GM12878 (cell line): ENCODE results near the gene DUOX1. TPM values are rescaled to one million over a fixed set of nuclear protein-coding genes. Genes with fewer than 3 reads are reported as not detected.

Source experiments
- ATAC-seq: fragments of 200-7000 bp; cut with Tn5 transposase; 3 replicates; pipeline ENCODE4 v1.9.1; 2020; ENCODE audit warnings: mild to moderate bottlenecking, moderate library complexity
- BruUV-seq: library from RNA; stranded (reverse); fragments of 400-500 nt; replicated peaks from 2 replicates; lab custom pipeline; 2021; lab: Mats Ljungman, UMichigan
- CTCF ChIA-PET: fragments of 300-600 bp; sonication (Branson Sonifier 250); formaldehyde crosslinking; extraction: SDS; loops from one replicate; lab custom pipeline; 2021; ENCODE audit warnings: inconsistent platforms; lab: Yijun Ruan, JAX
- POLR2A ChIA-PET: fragments of 350-600 bp; formaldehyde crosslinking; extraction: SDS; loops from one replicate; lab custom pipeline; 2021; ENCODE audit warnings: inconsistent platforms; lab: Charles Lee
- RAD21 ChIA-PET: fragments of 300-600 bp; sonication (Branson Sonifier 250); formaldehyde crosslinking; loops from one replicate; lab custom pipeline; 2023; ENCODE audit warnings: antibody characterized with exemption; ENCODE audit not compliant: unreplicated experiment; lab: Charles Lee
- SMC1A ChIA-PET: fragments of 300-600 bp; sonication (Branson Sonifier 250); formaldehyde crosslinking; loops from one replicate; lab custom pipeline; 2023; ENCODE audit not compliant: unreplicated experiment, uncharacterized antibody; lab: Charles Lee
- DNase-seq: peaks from one replicate; pipeline ENCODE4 v3.0.0-alpha.2; 2011; ENCODE audit warnings: low read depth, low spot score
- FAIRE-seq: peaks from 3 replicates; lab custom pipeline; 2011; peaks lifted over from hg19 to GRCh38; lab: Jason Lieb, UNC
- H2AFZ ChIP-seq: 2 replicates; pipeline ENCODE4 v1.6.0; 2011; ENCODE audit warnings: low read depth, low read length, control low read depth; ENCODE audit not compliant: control insufficient read depth
- H3K27ac ChIP-seq: 2 replicates; pipeline ENCODE4 v1.5.1; 2011; ENCODE audit warnings: control low read depth; ENCODE audit not compliant: control insufficient read depth, insufficient read depth
- H3K27me3 ChIP-seq, 2 experiments: replicated peaks in 1 of 2; 2 replicates each; pipeline versions ENCODE4 v1.6.0 to v1.6.1; 2011; ENCODE audit warnings: low read length in 1 of 2; ENCODE audit not compliant: control insufficient read depth in 2 of 2, insufficient read depth in 2 of 2
- H3K36me3 ChIP-seq, 2 experiments: 2 replicates each; pipeline ENCODE4 v1.5.1; 2011; ENCODE audit warnings: low read length in 1 of 2; ENCODE audit not compliant: control insufficient read depth in 2 of 2, insufficient read depth in 2 of 2
- H3K4me1 ChIP-seq: 2 replicates; pipeline ENCODE4 v1.6.1; 2011; ENCODE audit warnings: mild to moderate bottlenecking, low read length, moderate library complexity, mixed read lengths; ENCODE audit not compliant: control insufficient read depth, insufficient read depth
- H3K4me2 ChIP-seq: 2 replicates; pipeline ENCODE4 v1.6.0; 2011; ENCODE audit warnings: control low read depth; ENCODE audit not compliant: control insufficient read depth, insufficient read depth
- H3K4me3 ChIP-seq: fragments of 200-600 bp; sonication (generic); 2 replicates; pipeline ENCODE4 v1.5.1; 2016
- H3K79me2 ChIP-seq: 2 replicates; pipeline ENCODE4 v1.6.0; 2011; ENCODE audit warnings: low read length; ENCODE audit not compliant: control insufficient read depth, insufficient read depth
- H3K9ac ChIP-seq: 2 replicates; pipeline ENCODE4 v1.8.0; 2011; ENCODE audit warnings: low read length, control low read depth, mixed read lengths; ENCODE audit not compliant: control insufficient read depth, insufficient read depth
- H3K9me3 ChIP-seq: replicated peaks from 3 replicates; pipeline ENCODE4 v1.5.1; 2011; ENCODE audit warnings: mild to moderate bottlenecking, low read length; ENCODE audit not compliant: control insufficient read depth, insufficient read depth
- H4K20me1 ChIP-seq: 2 replicates; pipeline ENCODE4 v1.6.0; 2011; ENCODE audit not compliant: control insufficient read depth, insufficient read depth
- CBX3 ChIP-seq: fragments of 200-600 bp; sonication (generic); IDR thresholded peaks from 2 replicates; pipeline ENCODE4 v1.6.1; 2016; ENCODE audit warnings: low read depth, borderline replicate concordance
- FOXM1 ChIP-seq: IDR thresholded peaks from 2 replicates; pipeline ENCODE4 v1.6.1; 2012; ENCODE audit warnings: low read depth, mild to moderate bottlenecking, inconsistent platforms, low read length, moderate library complexity
- GATAD2B ChIP-seq: fragments of 450-650 bp; conservative IDR thresholded peaks from 2 replicates; pipeline ENCODE4 v1.6.1; 2017; ENCODE audit warnings: low read depth, mild to moderate bottlenecking, moderate library complexity
- RAD21 ChIP-seq: IDR thresholded peaks from 2 replicates; pipeline ENCODE4 v1.6.1; 2011; ENCODE audit warnings: mild to moderate bottlenecking, low read depth, low read length, moderate library complexity; ENCODE audit not compliant: insufficient read depth
- SMC3 ChIP-seq: IDR thresholded peaks from 2 replicates; pipeline ENCODE4 v1.6.1; 2011; ENCODE audit warnings: low read length, improper control_type of control experiment, borderline replicate concordance
- WGBS: methylation state at CpG from one replicate; pipeline ENCODE4 v1.1.6; 2016; ENCODE audit warnings: low lambda C conversion rate; ENCODE audit not compliant: insufficient replicate concordance, insufficient coverage; ENCODE audit errors: missing lambda C conversion rate; 5-methylcytosine and 5-hydroxymethylcytosine counted together
- in situ Hi-C: fragments of 300-500 bp; cut with MboI; formaldehyde crosslinking; loops from 9 replicates; pipeline ENCODE4 v1.14.3; 2018; ENCODE audit warnings: mixed read lengths
- intact Hi-C: fragments of 100-400 bp; cut with micrococcal nuclease; formaldehyde crosslinking; loops from one replicate; pipeline ENCODE4 v1.14.2; 2022; ENCODE audit not compliant: unreplicated experiment
- polyA plus RNA-seq, 11 experiments: library from polyadenylated mRNA; depleted of rRNA in 4 of 11; unstranded in 6 of 11; stranded (reverse) in 5 of 11; fragments of >200 nt; fragmentation: Nextera tagmentation in 4 of 11; fragmentation: Illumina TruSeq in 1 of 11; extraction: Ambion mirVana in 4 of 11; extraction: Trizol in 1 of 11; gene quantifications; 1 replicate in 1 of 11; 2 replicates in 10 of 11; pipeline versions ENCODE4 v1.2.1 to v1.2.3, GENCODE V29; 2011 to 2016; ENCODE audit warnings: inconsistent platforms in 2 of 11, missing spikeins in 2 of 11, low read depth in 1 of 11
- total RNA-seq, 4 experiments: library from RNA; depleted of rRNA in 3 of 4; stranded (reverse); fragments of >200 nt in 3 of 4; fragmentation: Illumina TruSeq in 1 of 4; extraction: Trizol in 1 of 4; gene quantifications; 2 replicates each; pipeline versions ENCODE4 v1.2.1 to v1.2.3, GENCODE V29; 2013 to 2021
- TF ChIP-seq, protein P1 (sequence below): fragments of 450-650 bp; formaldehyde crosslinking; IDR thresholded peaks from 2 replicates; pipeline ENCODE4 v1.5.0; 2022; ENCODE audit warnings: mild to moderate bottlenecking, missing genetic modification characterization
- TF ChIP-seq, protein P2 (sequence below): fragments of 450-650 bp; IDR thresholded peaks from 2 replicates; pipeline ENCODE4 v1.6.1; 2017; ENCODE audit warnings: mild to moderate bottlenecking
- TF ChIP-seq, protein P3 (sequence below): fragments of 450-650 bp; IDR thresholded peaks from 2 replicates; pipeline ENCODE4 v1.6.1; 2017; ENCODE audit warnings: mild to moderate bottlenecking, low read depth, inconsistent platforms; ENCODE audit not compliant: poor library complexity, severe bottlenecking
- TF ChIP-seq, protein P4 (sequence below), 3 experiments: IDR thresholded peaks in 2 of 3; conservative IDR thresholded peaks in 1 of 3; 2 replicates each; pipeline ENCODE4 v1.5.1; 2011; ENCODE audit warnings: low read depth in 3 of 3, low read length in 3 of 3, mild to moderate bottlenecking in 3 of 3, control low read depth in 2 of 3, moderate library complexity in 2 of 3, inconsistent platforms in 1 of 3, mixed read lengths in 1 of 3; ENCODE audit not compliant: control insufficient read depth in 2 of 3, insufficient read depth in 1 of 3; ENCODE audit errors: extremely low read depth in 1 of 3

Gene DUOX1
- total and polyA plus RNA-seq, 10 of the 15 experiments (the other 5 are each of a cell fraction or from before 2014, with no cell fraction given): 0.02 to 2.1 (median 0.26) TPM; not detected in 3

DNA sequence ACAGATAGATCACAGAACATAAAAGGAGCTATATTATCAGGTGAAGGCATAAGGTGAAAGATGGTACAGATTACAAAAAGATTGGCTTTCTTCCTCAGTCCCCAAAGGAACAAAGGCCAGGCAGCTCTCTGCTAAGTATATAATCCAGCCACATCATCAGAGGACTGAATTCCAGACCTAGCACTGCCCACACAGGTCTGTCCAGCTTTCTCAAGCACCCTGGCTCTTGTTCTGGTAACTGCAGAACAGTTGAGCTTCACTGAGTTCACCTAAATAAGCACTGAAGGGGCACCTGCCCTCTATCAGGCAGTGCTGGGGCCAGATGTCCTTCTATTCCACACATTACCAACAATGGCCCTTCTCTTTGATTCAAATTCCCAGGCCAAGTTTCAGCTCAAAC is 6.4 kb upstream of the DUOX1 start (continued):
- TF ChIP-seq, protein P1, sequence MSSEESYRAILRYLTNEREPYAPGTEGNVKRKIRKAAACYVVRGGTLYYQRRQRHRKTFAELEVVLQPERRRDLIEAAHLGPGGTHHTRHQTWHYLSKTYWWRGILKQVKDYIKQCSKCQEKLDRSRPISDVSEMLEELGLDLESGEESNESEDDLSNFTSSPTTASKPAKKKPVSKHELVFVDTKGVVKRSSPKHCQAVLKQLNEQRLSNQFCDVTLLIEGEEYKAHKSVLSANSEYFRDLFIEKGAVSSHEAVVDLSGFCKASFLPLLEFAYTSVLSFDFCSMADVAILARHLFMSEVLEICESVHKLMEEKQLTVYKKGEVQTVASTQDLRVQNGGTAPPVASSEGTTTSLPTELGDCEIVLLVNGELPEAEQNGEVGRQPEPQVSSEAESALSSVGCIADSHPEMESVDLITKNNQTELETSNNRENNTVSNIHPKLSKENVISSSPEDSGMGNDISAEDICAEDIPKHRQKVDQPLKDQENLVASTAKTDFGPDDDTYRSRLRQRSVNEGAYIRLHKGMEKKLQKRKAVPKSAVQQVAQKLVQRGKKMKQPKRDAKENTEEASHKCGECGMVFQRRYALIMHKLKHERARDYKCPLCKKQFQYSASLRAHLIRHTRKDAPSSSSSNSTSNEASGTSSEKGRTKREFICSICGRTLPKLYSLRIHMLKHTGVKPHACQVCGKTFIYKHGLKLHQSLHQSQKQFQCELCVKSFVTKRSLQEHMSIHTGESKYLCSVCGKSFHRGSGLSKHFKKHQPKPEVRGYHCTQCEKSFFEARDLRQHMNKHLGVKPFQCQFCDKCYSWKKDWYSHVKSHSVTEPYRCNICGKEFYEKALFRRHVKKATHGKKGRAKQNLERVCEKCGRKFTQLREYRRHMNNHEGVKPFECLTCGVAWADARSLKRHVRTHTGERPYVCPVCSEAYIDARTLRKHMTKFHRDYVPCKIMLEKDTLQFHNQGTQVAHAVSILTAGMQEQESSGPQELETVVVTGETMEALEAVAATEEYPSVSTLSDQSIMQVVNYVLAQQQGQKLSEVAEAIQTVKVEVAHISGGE (CRISPR knock-in tag): no peak
- no peak for TF ChIP-seq GATAD2B

DNA sequence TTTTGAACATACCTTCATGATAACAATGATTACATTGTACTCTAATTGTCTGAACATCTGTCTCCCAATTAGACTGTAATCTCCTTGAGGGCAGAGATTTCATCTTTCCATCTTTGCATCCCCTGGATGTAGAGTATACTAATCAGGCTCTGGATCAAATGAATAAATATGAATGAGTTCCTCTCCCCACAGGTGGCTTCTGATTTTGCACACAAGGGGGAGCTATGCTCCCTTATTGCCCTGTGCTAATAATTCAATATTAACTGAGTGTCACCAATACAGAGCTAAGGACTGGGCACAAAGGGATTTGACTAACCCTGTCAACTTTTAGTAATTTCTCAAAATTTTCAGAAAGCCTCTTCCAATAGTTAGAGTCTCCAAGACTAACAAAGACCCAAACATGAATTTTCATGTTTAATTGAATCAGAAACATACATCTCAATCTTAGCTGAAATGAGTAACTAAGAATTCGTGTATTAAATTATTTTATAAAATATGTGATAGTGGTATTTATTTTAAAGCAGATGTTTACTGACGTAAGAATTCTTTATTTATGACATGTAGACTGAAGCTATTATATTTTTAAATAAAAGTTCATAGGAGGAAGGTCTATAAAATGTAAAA is 3.1 kb upstream of the DUOX1 start:
- ChIA-PET SMC1A (interaction anchor here (0.6 to 1.9 kb wide), 16 partner anchors 8 to 486 kb away, joined by 3 to 9 read pairs (median 4); no protein-coding TSS in a partner anchor), POLR2A (no interaction called here), CTCF (interaction anchor here (0.6 to 5.0 kb wide), 27 partner anchors 8 to 580 kb away, joined by 3 to 27 read pairs (median 5); partner anchors contain the start of genes DUOX2, DUOXA2 and SORD), RAD21 (interaction anchor here (0.8 to 2.0 kb wide), 11 partner anchors 8 to 331 kb away, joined by 3 to 6 read pairs (median 4); no protein-coding TSS in a partner anchor)
- intact Hi-C loops: loop anchor here (10.0 kb wide), 1 partner anchor 152 kb away; no protein-coding TSS in a partner anchor
- no peaks in the 10 kb centered on the region for H4K20me1 ChIP-seq
- no TSS peak for BruUV-seq
- H3K4me3 ChIP-seq: no peak overlapping the region
- no peak overlapping the region for H2AFZ ChIP-seq
- H3K9me3 ChIP-seq: no peaks in the 10 kb centered on the region
- DNase-seq: no peak
- peaks cover 4 to 8% of the 10 kb centered on the region in 2 experiments for H3K27me3 ChIP-seq
- in situ Hi-C loops: no loop called here
- 24% methylated on average over 2 of the region's 2 CpGs for WGBS
- TF ChIP-seq FOXM1 (no peak), RAD21 (peak; percentile 45), SMC3 (peak; percentile 59; the same call in 1 of the 2 replicates), CBX3 (no peak)
- TF ChIP-seq, protein P2, sequence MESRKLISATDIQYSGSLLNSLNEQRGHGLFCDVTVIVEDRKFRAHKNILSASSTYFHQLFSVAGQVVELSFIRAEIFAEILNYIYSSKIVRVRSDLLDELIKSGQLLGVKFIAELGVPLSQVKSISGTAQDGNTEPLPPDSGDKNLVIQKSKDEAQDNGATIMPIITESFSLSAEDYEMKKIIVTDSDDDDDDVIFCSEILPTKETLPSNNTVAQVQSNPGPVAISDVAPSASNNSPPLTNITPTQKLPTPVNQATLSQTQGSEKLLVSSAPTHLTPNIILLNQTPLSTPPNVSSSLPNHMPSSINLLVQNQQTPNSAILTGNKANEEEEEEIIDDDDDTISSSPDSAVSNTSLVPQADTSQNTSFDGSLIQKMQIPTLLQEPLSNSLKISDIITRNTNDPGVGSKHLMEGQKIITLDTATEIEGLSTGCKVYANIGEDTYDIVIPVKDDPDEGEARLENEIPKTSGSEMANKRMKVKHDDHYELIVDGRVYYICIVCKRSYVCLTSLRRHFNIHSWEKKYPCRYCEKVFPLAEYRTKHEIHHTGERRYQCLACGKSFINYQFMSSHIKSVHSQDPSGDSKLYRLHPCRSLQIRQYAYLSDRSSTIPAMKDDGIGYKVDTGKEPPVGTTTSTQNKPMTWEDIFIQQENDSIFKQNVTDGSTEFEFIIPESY: no peak
- TF ChIP-seq, protein P3, sequence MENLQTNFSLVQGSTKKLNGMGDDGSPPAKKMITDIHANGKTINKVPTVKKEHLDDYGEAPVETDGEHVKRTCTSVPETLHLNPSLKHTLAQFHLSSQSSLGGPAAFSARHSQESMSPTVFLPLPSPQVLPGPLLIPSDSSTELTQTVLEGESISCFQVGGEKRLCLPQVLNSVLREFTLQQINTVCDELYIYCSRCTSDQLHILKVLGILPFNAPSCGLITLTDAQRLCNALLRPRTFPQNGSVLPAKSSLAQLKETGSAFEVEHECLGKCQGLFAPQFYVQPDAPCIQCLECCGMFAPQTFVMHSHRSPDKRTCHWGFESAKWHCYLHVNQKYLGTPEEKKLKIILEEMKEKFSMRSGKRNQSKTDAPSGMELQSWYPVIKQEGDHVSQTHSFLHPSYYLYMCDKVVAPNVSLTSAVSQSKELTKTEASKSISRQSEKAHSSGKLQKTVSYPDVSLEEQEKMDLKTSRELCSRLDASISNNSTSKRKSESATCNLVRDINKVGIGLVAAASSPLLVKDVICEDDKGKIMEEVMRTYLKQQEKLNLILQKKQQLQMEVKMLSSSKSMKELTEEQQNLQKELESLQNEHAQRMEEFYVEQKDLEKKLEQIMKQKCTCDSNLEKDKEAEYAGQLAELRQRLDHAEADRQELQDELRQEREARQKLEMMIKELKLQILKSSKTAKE: no peak
- TF ChIP-seq, protein P4, sequence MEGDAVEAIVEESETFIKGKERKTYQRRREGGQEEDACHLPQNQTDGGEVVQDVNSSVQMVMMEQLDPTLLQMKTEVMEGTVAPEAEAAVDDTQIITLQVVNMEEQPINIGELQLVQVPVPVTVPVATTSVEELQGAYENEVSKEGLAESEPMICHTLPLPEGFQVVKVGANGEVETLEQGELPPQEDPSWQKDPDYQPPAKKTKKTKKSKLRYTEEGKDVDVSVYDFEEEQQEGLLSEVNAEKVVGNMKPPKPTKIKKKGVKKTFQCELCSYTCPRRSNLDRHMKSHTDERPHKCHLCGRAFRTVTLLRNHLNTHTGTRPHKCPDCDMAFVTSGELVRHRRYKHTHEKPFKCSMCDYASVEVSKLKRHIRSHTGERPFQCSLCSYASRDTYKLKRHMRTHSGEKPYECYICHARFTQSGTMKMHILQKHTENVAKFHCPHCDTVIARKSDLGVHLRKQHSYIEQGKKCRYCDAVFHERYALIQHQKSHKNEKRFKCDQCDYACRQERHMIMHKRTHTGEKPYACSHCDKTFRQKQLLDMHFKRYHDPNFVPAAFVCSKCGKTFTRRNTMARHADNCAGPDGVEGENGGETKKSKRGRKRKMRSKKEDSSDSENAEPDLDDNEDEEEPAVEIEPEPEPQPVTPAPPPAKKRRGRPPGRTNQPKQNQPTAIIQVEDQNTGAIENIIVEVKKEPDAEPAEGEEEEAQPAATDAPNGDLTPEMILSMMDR (IDR thresholded peaks at IDR 0.05 in 2 of 3, conservative IDR thresholded peaks at IDR 0.05 in 1 of 3; ENCODE audit: control insufficient read depth in 2 of 3, extremely low read depth in 1 of 3, insufficient read depth in 1 of 3, low read depth in 3 of 3, low read length in 3 of 3): peak; percentile 64 to 72 (median 67)
- H3K27ac ChIP-seq: no peak overlapping the region
- H3K4me1 ChIP-seq: no peaks in the 10 kb centered on the region
- H3K4me2 ChIP-seq: no peak overlapping the region
- H3K79me2 ChIP-seq: no peaks in the 10 kb centered on the region
- no peaks in the 10 kb centered on the region for H3K36me3 ChIP-seq
- ATAC-seq: peak; percentile 89
- no peak for FAIRE-seq
- no peak overlapping the region for H3K9ac ChIP-seq
